Activated CD8-positive, alpha-beta memory T cell treated with anti-CD3 and anti-CD28 coated beads for 1 hour (primary cell): Measurements from ENCODE around the gene PKNOX2.

Experiments used
- DNase-seq, 2 donors: peaks; one replicate each; pipeline ENCODE4 v3.0.0-alpha.2; 2020; ENCODE audit warnings: low read depth in 1 of 2; ENCODE audit errors: extremely low read depth in 1 of 2

The PKNOX2 gene

DNA sequence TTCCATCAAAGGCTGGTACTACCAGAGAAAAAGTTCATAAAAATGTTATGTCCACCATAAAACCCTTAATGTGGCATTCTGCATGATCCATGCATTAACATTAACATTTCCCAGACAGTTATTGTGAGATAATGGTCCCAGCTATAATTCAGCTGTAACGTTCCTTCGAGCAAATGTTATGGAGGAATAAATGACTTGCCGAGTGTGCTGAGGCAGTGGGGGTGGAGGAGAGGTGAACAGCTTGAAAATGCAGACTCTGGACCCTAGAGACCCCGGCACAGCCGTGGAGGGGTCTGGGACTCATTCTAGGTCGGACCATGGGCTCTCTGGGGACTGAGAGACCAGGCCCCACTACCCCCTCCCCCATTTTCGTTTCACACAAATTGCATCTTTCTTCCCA is 141.9 kb downstream of the PKNOX2 start:
- DNase-seq = no peak

DNA sequence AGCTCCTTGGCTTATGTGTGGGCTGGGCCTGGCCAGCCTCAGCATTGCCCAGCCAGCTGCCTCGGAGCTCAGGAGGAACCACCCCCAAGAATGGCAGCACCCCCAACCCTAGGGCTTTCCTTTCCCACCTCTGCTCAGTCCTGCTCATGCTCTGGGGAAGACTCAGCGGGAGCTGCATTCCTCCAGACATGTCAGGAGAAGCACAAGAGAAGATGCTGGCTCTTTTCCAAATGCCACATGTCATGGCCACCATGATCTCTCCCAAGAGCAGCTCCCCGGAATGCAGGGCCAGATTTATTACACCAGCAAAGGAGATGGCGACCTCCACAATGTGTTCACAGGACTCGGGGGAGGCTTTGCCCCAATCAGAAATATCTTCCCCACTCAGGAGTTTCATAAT is 143.7 kb downstream of the PKNOX2 start:
- no peak for DNase-seq

DNA sequence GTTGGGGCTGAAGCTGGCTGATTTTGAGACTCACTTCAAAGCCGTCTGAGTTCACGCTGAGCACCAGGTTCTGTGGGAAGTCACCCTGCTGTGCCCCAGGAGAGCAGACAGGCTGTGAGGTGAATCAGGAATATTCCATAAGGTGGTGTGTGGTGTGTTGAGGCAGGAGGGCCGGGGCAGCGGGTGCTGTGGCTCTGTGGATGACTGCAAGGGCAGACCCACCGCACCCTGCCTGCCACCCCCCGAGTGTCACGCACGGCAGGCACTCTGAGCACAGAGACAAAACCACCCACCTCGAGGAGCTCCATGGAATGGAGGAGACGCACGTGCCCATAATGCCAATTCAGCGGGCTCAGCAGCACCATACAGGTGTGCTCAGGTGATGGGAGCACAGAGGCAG is 147.8 kb downstream of the PKNOX2 start:
- no peak for DNase-seq

DNA sequence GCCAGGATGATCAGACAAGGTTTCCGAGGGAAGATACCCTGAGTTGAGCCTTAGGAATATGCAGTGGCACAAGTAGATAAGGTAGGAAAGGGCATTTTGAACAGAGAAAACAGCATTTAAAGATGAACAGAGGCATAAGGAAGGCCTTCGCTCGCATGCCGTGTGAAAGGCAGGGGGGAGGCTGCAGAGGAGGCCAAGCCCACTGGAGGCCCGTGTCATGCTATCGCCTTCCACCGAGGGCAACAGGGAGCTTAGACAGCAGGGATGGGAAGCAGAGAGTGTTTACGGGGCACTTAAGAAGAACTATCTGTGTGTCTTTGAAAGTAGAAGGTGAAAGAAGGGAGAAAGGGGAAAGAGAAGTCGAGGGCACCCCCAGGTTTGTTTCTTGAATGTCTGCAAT is 148.3 kb downstream of the PKNOX2 start:
- no peak for DNase-seq

DNA sequence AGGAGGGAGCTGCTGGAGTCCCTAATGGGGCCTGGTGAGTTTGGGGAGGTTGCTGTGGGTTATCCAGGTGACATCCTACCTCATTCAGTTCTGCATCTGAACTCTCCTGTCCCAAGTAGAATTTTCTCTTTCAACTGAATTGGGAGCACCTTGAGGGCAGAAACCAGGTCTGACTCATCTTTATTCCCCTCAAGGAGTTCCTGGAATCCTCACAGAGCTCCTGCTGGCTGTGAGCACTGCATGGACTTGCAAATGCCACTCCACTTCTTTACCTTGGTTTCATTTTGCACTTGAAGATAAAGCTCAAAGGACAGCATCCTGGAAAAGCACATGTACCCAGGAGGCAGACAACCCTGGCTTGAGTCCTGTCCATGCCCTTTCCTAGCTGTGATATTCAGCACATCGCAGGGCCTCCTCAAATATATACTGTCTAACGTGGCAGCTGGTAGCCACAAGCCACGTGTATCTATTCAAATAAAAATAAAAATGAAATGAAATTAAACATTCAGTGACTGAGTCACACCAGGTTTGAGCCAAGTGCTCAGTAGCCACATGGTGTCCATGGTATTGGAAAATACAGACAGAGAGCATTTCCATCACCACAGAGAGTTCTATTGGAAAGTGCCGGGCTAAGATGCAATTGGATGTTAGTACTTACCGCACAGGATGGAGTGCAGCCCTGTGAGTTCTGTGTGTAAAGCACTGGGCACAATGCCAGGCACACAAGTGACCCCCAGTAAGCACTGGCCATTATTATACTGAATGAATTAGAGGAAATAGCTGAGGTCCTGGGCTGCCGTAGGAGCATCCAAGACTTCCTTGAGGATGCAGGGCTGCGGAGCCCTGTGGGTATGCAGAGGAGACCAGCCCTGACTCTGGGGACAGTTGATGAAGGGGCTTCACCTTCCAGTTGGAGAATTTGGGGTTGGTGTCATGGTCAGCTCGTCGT is 149.0 kb downstream of the PKNOX2 start:
- DNase-seq = no peak

DNA sequence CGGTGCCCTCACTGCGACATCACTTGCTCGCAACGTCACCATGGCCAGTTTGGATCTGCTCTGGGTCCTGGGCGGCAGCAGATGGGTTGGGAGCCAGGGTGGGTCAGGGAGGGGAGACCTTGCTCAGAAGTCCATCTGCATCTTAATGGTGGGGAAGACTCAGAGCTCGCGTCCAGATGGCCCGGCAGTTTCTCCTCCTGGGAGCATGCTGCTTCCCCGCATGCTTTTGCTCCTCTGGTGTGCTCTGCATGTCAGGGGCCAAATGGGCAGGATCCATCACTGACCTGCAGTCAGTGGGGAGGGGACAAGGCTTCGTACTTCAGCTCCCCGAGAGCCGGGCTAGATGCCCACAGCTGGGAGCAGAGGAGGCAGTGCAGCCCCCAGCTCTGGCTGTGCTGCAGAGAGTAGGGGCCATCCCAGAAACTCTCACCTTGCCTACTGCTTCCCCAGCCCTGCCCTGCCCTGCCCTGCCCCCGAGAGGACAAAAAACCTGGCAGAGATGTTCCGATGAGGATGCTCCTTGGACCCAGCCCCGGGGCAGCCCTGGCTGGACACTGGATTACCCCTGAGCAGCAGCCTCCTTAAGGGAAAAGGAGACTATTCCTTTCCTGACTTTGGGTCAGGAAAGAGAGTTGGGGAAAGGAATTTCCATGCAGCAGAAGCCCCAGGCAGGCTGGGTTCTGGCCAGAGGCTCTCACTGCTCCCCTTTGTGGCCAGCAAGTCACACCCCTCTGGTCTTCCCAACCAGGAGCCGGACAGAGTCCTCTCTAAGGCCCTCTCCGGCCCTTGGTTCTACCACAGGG is 149.9 kb downstream of the PKNOX2 start:
- no peak for DNase-seq

DNA sequence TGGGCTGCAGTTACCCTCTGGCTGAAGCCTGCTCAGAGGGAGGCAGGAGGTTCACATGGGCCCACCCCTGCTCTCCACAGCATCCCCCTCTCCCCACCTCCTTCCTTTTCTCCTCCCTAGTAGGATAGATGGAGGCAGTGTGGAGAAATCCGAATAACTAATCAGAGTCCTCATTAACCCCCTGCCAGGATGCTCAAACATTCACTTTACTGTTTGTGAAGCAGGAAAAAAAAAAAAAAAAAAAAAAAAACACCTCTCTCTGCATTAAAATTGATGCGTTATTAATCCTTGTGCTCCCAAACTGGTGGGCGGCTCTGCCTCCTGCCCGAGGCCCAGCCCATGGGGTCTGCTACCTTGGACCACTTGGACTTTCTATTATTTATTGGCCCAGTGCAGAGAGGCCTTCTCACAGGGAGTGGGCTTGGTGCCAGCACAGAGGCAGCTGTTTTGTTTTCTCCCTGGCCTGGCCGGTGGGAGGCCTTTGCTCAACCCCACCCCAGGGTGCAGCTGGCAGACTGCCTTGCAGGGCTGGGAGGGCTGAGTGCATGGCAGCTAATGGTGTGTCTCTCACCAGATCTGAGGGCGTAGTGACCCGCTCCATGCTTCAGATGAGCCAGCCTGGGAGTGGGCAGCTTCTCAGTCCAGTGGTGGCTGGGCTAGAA is 150.7 kb downstream of the PKNOX2 start:
- DNase-seq = no peak

DNA sequence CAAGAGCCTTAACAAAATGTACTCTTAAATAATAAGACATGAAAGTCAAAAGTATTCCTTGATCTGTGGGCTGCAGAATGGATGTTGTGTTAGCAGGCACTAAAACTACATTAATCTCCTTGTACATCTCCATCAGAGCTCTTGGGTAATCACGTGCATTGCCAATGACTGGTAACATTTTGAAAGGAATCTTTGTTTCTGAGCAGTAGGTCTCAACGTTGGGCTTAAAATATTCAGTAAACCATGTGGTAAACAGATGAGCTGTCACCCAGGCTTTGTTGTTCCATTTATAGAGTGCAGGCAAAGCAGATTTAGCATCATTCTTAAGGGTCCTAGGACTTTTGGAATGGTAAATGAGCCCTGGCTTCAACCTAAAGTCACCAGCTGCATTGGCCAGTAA is 152.9 kb downstream of the PKNOX2 start:
- no peak for DNase-seq

DNA sequence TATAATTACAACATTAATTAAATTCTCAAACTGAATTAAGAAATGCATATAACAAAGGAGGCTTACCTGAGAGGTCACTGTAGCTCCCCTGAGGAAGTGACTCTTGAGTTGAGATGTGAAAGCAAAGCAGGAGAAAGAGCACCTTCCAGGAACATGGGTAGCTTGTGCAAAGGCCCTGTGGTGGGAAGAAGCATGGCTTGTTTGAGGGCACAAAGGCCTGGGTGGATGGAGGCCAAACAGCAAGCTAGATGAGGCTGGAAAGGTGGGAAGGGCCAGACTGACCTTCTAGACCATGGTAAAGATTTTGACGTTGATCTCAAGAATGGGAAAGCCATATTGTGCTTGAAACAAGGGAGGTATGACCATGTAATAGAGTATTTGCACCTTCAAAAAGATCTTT is 155.1 kb downstream of the PKNOX2 start:
- no peak for DNase-seq

DNA sequence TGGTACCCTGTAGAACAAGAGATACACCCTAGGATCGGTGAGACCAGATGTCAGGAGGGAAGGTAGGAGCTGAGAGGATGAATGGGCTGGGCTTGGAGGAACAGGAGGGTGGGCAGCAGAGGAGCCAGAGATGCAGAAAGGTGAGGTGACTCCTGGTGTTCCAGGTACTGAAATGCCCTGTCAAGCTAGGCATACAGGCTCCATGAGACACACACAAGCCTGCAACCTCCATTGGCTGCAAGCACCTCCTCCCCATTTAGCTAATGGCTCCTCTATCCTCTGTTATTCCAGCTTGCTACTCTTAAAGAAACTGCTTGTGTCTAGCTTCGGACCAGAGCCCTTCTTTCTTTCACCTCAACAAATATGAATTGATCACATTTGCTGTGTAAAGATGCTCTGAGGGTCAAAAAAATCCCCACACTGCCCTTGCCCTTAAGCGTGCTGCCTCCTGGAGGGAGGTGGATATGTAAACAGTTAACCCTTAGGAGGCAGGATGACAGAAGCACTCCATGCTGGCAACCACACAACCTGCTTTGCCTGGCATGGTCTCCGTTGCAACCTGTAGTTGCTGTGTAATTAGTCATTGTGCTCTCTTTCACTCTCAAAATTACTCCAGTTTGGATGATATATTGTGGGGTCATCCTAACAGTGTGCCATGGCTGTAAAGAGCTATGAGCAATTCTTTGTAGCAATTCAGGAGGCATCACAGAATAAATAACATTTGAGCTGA is 156.0 kb downstream of the PKNOX2 start:
- DNase-seq = no peak

DNA sequence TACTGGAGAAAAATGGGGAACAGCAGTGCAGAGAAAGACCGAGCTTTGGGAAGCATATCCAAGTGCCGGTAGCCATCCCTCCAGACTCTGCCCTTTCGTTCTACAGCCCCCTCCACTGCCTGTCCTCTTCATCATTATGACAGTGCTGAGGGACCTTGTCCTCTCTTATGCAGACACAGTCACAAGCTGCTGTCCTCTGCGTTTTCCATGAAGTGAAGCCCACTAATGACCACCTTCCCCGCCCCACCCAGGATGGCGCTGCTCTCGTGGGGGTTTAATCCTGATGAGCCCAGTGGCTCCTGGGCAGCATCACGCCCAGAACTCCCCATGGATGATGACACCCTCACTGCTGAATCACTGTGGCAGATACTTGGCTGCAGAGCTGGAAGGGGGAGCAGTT is 157.7 kb downstream of the PKNOX2 start:
- no peak for DNase-seq

DNA sequence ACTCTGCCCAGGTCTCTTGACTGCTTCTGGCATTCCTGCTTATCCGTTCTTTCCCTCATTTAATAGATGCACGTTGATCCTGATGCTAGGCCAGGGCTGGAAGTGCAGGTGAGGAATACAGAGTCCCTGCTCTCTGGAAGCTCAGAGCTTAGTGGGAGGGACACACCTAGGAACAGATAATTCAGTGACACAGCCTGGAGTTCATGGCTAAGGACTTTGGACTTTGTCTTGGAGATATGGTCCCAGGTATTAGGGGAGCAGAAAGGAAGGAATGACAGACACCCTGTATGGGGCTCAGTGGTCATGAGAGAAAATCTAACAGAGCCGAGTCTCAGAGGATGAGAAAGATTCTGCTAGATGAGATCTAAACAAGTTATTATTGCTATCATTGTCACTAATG is 160.6 kb downstream of the PKNOX2 start:
- DNase-seq = no peak

DNA sequence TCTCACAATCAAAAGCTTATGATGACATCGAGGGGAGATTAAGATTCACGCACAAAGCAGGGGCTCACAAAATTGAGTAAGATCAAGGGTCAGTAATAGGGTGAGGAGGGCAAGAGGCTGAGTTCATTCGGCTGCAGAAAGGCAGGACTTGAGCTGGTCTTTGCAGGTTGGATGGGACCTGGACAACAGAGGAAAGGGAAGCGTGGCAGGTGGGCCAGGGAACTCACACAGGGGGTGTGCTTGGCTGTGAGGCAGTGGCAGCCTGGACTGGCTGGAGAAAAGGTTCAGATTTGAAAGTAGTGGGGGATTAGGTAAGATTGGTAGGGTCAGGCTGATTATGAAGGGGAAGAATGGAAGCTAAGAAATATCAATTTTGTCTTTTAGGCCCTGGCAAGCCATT is 161.6 kb downstream of the PKNOX2 start:
- DNase-seq = no peak

DNA sequence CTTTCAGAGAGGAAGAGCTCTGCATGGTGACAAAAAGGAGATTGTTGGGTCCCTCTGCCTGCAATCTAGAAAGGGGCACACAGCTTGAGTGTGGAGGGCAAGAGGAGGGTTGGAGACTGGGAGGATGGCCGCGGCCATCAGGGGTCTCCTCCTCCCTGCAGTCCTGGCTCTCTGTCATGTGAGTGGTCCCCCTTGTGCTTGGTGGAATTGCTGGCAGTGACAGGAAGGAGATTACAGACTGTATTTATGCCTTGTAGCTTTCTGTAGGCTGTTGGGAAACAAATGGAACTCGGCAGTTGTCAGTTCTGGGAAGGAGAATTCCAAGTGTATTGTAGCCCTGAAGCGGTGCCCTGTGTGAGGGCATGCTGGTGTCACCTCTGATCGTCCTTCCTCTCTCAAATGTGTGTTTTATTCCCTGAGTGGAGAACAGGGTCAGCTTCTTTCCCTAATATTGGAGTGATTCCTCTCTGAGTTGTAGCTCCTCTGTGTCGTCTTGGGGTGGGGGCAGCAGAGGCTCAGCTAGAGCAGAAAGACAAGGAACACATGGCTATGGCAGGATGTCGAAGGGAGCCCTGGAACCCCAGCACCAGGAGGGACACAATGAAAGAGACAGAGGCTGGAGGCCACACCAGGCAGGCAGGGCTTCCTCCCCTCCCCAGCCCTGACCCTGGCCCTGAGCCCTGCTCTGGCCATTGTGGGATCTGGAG is 163.1 kb downstream of the PKNOX2 start:
- no peak for DNase-seq

DNA sequence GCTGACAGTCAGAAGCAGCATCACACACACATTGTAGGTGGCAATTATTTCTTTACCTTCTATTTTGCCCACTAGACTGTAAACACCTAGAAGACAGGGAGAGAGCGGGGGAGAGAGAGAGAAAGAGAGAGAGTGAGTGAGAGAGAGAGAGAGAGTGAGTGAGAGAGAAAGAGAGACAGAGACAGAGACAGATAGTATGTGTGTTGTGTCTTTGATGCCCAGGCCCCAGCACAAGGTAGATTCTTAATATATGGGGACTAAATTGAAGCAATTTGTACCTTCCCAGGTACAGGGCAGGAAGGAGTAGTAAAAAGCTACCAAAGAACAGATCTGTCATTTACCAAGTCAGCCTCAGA is 163.7 kb downstream of the PKNOX2 start:
- no peak for DNase-seq

DNA sequence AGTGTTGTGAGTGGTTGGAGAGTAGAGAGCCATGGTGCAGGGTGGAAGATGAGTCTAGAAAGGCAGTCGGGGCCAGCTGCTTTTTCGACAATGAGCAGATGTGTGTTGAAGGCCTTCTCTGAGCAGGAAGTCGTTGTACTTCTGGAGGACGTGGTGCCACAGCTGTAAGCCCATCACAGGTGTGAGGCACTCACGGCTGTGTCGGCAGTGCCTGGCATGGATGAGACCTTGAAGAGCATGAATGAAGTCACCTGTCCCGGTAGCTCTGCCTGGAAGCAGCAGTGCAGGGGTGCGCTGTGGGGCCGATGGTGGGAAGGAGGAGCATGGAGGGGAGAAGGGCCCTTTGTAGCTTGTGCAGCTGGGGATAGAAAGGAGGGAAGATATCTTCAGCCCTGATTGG is 165.2 kb downstream of the PKNOX2 start:
- no peak for DNase-seq

DNA sequence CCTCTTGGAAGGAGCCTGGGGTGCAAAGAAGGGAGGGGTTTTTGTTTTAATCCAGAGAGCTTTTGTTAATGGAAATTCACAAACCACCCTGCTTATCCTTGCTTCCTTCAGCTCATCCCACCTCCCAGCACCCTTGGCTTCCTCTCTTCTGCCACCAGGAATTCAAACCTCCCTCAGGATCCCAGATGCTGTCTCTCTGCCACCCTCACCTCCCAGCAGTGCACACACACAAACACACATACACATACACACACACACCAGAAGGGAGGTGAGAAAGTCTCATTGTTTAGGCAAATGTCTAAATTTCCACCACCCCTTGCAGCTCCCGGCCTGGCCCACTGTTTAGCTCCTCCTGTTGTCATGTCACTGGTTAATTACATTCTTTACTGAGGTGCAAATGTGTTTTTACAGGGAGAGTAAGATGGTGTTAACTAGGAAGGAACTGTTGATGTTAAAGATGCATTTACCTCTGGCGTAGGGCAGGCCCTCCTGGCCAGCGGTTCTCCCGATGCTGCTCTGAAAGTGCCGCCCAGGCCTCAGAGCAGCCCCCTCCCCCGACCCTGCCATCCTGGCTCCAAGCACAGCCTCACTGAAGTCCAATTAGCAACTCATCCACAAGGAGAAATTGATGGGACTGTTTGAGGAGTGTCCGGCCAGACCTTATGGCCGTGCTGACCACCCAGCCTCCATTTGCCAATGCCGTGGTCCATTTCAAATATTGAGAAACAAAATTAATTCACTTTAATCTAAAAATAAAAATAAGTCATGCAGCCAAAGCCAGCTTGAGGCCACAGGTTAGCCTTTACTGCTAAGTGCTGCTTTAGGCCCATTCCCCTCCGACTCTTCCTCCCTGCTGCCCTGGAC is 166.1 kb downstream of the PKNOX2 start:
- no peak for DNase-seq

DNA sequence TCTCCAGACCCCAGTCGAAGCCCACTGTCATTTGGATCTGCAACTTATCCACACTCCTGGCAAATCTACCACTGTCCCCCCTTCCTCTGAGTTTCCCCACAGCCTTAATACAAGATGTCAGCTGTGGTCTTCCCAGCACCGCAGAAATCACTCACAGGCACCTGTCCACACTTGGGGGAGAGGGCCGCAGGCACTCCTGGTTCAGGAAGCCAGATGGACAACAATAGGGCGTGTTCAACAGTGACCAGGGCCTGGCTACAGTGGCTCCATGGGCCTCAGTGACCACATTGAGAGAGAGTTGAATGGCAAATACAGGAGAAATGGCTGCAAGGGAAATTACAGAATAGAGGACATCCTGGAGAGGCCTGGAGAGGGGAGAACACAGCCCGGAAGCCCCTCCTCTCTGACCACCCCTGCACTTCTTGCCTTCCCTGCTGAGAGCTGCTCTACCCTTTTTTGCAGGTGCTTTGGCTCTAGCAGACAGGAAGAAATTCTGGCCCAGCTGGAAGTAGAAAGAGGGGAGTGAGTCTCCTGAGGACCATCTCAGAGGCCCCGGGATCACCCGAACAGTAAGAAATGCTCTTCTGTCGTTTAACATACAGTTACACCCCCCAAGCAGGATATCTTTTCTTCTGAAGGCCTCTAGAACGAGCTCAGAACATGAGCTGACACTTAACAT is 166.9 kb downstream of the PKNOX2 start:
- no peak for DNase-seq

DNA sequence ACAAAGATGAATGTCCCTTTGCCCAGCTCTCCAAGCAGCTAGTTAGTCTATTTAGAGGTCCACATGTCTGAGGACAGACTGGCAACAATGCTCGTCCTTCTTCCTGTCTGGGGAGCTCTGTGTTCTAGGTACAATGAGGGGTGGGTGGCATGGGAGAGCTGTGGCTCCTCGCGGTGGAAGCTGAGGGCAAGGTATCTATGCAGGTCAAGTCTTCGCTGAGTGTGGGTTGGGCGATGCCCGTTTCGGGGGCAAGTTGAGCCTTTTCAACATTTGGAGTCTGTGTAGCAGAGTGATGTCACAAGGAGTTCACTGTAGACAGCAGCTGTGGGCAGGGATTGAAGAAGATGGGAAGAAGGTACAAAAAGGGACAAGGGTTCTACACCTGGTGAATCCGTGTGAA is 168.3 kb downstream of the PKNOX2 start:
- DNase-seq = no peak
